ENCODE data around the gene APOA5. TPM values are rescaled to one million over a fixed set of nuclear protein-coding genes. Genes with fewer than 3 reads are reported as not detected.
"Not testable (repeated sequence)": the region's sequence is repeated elsewhere in the genome, so short reads cannot be mapped to it uniquely, and the experiment has no call there.

APOA5 gene
- total and polyA plus RNA-seq, 2 of the 8 experiments (the other 6 are each of a cell fraction or from before 2014, with no cell fraction given), result 0.08 to 0.15 TPM

DNA sequence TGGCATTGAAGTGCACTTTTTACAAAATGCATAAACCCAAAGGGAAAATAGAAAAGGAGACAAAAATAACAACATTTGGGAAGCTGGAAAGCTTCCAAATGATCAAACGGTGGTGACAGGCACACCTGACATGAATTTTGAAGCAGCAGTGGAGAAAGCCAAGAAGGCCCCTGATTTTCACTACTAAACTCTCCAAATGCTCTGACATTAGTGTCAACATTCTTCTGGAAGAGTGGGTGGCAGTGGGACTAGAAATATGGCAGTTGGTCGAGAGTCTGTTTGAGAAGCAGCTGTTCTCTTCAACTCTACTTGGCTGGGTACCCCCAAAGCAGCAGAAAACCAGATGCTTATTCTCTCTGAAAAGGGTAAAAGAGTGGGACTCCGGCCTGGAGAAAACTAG, 12.3 kb upstream of the APOA5 start (continued):
- TF ChIP-seq ZNF274 (IDR thresholded peaks at IDR 0.05; ENCODE audit: borderline replicate concordance, extremely low read depth, low read length), result no peak

- H3K27me3 ChIP-seq (replicated peaks in 1 of 4; ENCODE audit: control insufficient read depth in 3 of 4, extremely low read depth in 1 of 4, insufficient read depth in 3 of 4, low read length in 3 of 4); H3K79me1 ChIP-seq (ENCODE audit: low read depth, low read length); H2AK5ac ChIP-seq (ENCODE audit: low read depth, low read length); H3K18ac ChIP-seq (ENCODE audit: extremely low read depth, low read length); H3K79me2 ChIP-seq (ENCODE audit: control insufficient read depth in 1 of 2, insufficient read depth in 2 of 2, low read length in 2 of 2); H4K5ac ChIP-seq (ENCODE audit: insufficient read length, low read depth, low read length); H3K23me2 ChIP-seq (ENCODE audit: low read depth, low read length); H2AFZ ChIP-seq (ENCODE audit: low read length); H2BK12ac ChIP-seq (ENCODE audit: low read depth, low read length); FAIRE-seq; H2BK120ac ChIP-seq (replicated peaks; ENCODE audit: low read depth, low read length); H2BK5ac ChIP-seq (ENCODE audit: low read depth, low read length); H3K14ac ChIP-seq (ENCODE audit: insufficient read length); H3K4me3 ChIP-seq (ENCODE audit: extremely low read depth in 1 of 4, insufficient read depth in 2 of 4, low read depth in 3 of 4, low read length in 4 of 4); H3K27ac ChIP-seq (ENCODE audit: low read depth, low read length); H4K8ac ChIP-seq (ENCODE audit: extremely low read depth, insufficient read depth, low read length); H3K4me1 ChIP-seq (replicated peaks in 1 of 4; ENCODE audit: control insufficient read depth in 3 of 4, insufficient read depth in 4 of 4, low read length in 3 of 4); H2BK20ac ChIP-seq (ENCODE audit: low read length); H3K36me3 ChIP-seq (ENCODE audit: control insufficient read depth in 2 of 4, insufficient read depth in 4 of 4, low read length in 3 of 4); H3K4me2 ChIP-seq (ENCODE audit: insufficient read depth in 1 of 2, low read depth in 2 of 2, low read length in 2 of 2); H3K9ac ChIP-seq (replicated peaks in 1 of 4; ENCODE audit: extremely low read depth in 1 of 4, low read depth in 3 of 4, low read length in 3 of 4); DNase-seq (ENCODE audit: low read depth in 1 of 2, low spot score in 2 of 2); H4K91ac ChIP-seq (replicated peaks; ENCODE audit: insufficient read length, low read length); H3K56ac ChIP-seq (replicated peaks; ENCODE audit: insufficient read length, low read depth, low read length); H3K9me3 ChIP-seq (ENCODE audit: insufficient read depth in 2 of 2, low read depth in 1 of 2, low read length in 1 of 2); H3K23ac ChIP-seq (ENCODE audit: insufficient read length); H2BK15ac ChIP-seq (ENCODE audit: low read length); H4K20me1 ChIP-seq (replicated peaks in 1 of 2; ENCODE audit: control insufficient read depth in 1 of 2, insufficient read depth in 2 of 2, low read length in 2 of 2); H3K4ac ChIP-seq (replicated peaks; ENCODE audit: insufficient read length, low read depth, low read length); POLR2A ChIA-PET (ENCODE audit: partially characterized antibody): not testable (repeated sequence)
- CTCF ChIA-PET (ENCODE audit: partially characterized antibody), result interaction anchor here (2.2 to 4.5 kb wide), 2 partner anchors 11 to 377 kb away, joined by 4 to 31 read pairs; partner anchors contain the start of genes APOA5 and SIDT2
Observed at GRCh38 chr11:116801662-116802061, 10.0 kb upstream of the APOA5 start.

All from H1 (cell line).